ENCODE results near the gene PIEZO2.
A peak's percentile ranks its signal among the peaks of the same experiment; 100 is the strongest.

The PIEZO2 gene

DNA sequence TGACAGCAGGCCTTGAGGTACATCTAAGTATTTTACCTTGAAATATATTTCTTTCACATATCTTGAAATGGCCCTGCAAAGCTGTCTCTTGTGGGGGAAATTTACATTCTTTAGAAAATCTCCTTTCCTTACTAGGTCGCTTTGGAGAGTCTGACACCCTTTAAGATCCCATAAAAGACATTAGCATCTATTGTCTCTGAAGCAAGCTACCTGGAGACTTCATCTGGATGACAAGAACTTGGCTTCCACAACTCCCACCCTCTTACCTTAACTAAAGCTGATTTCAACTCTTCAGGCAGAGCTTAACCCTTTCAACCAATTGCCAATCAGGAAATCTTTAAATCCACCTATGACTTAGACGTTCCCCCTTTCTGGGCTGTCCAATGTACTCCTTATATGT, 219.3 kb downstream of the PIEZO2 start:
- H3K9me3 Mint-ChIP-seq, result no peaks in the 10 kb centered on the region
- H3K36me3 Mint-ChIP-seq (ENCODE audit: low read depth), result no peaks in the 10 kb centered on the region
- H3K4me1 Mint-ChIP-seq, result peaks cover 59% of the 10 kb centered on the region
- TF ChIP-seq CTCF (IDR thresholded peaks at IDR 0.05; ENCODE audit: unreplicated experiment in 3 of 3), result no peak
- no peak overlapping the region for H3K4me3 Mint-ChIP-seq
- peak overlapping the region in 2 of 3 experiments; percentile 78 to 97 for H3K27ac Mint-ChIP-seq
- H3K27me3 Mint-ChIP-seq (ENCODE audit: low read depth), result peaks cover 3% of the 10 kb centered on the region

GRCh38 chr18:10928772-10929373, 220.5 kb downstream of the PIEZO2 start:
- peaks cover 3% of the 10 kb centered on the region for H3K27me3 Mint-ChIP-seq (ENCODE audit: low read depth)
- H3K4me3 Mint-ChIP-seq, result peak overlapping the region in 1 of 3 experiments; percentile 11
- H3K9me3 Mint-ChIP-seq, result no peaks in the 10 kb centered on the region
- TF ChIP-seq CTCF (IDR thresholded peaks at IDR 0.05; ENCODE audit: unreplicated experiment in 3 of 3), result no peak
- no peaks in the 10 kb centered on the region for H3K36me3 Mint-ChIP-seq (ENCODE audit: low read depth)
- H3K4me1 Mint-ChIP-seq, result peaks cover 61% of the 10 kb centered on the region
- peak overlapping the region; percentile 75 to 97 (median 95) for H3K27ac Mint-ChIP-seq

- H3K27me3 Mint-ChIP-seq (ENCODE audit: low read depth), result peaks cover 3% of the 10 kb centered on the region
- peaks cover 65% of the 10 kb centered on the region for H3K4me1 Mint-ChIP-seq
- H3K36me3 Mint-ChIP-seq (ENCODE audit: low read depth), result no peaks in the 10 kb centered on the region
- TF ChIP-seq CTCF (IDR thresholded peaks at IDR 0.05; ENCODE audit: unreplicated experiment in 3 of 3), result no peak
- peak overlapping the region in 1 of 3 experiments; percentile 11 for H3K4me3 Mint-ChIP-seq
- H3K9me3 Mint-ChIP-seq, result no peaks in the 10 kb centered on the region
- H3K27ac Mint-ChIP-seq, result peak overlapping the region; percentile 80 to 97 (median 95)
Measured at GRCh38 chr18:10928011-10928771, 221.2 kb downstream of the PIEZO2 start.

DNA sequence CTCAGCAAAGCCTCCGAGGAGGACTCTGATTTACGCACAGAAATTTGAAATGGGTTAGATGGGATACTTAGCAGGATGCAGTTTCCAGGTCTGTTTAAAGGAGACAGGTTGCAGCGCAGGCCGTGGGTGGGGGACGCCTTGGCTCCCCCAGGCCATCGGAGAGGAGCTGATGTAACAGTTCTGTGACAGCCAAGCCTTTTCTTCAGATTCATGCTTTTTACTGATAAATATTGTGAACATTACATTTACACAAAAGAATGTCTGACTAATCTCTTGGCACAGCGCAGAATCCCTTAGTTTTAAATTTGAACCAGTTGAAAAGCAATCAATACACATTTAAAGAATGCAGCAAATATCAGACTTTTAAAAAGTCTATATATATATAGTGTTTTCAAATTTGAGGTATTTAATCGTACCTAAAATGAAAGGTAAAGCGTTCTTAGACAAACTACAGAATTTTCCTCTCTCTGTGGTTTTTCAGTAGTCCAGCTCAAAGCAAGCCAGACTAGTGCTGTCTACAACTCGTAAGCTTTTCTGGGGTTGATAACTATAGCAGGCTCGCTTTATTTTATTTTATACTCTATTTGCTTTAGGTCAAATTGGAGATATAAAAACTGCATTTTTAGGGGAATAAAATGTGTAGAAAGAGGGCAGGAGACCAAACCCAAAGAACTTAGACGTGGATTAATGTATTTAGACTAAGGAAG, 221.9 kb downstream of the PIEZO2 start:
- H3K27ac Mint-ChIP-seq, result peak overlapping the region; percentile 80 to 97 (median 95)
- no peak for TF ChIP-seq CTCF (IDR thresholded peaks at IDR 0.05; ENCODE audit: unreplicated experiment in 3 of 3)
- peak overlapping the region in 2 of 3 experiments; percentile 59 to 65 for H3K4me3 Mint-ChIP-seq
- H3K9me3 Mint-ChIP-seq, result no peaks in the 10 kb centered on the region
- peaks cover 68% of the 10 kb centered on the region for H3K4me1 Mint-ChIP-seq
- H3K27me3 Mint-ChIP-seq (ENCODE audit: low read depth), result peaks cover 6% of the 10 kb centered on the region
- no peaks in the 10 kb centered on the region for H3K36me3 Mint-ChIP-seq (ENCODE audit: low read depth)

- no peaks in the 10 kb centered on the region for H3K36me3 Mint-ChIP-seq (ENCODE audit: low read depth)
- peak overlapping the region; percentile 56 to 65 (median 59) for H3K4me3 Mint-ChIP-seq
- H3K27me3 Mint-ChIP-seq (ENCODE audit: low read depth), result peaks cover 8% of the 10 kb centered on the region
- TF ChIP-seq CTCF (IDR thresholded peaks at IDR 0.05; ENCODE audit: unreplicated experiment in 3 of 3), result no peak
- H3K9me3 Mint-ChIP-seq, result no peaks in the 10 kb centered on the region
- peaks cover 71% of the 10 kb centered on the region for H3K4me1 Mint-ChIP-seq
- peak overlapping the region; percentile 80 to 97 (median 95) for H3K27ac Mint-ChIP-seq
Measured at GRCh38 chr18:10926621-10927161, 222.7 kb downstream of the PIEZO2 start.

Data from nephron (organoid).